ENCODE data around the gene ZYG11A.

DNA sequence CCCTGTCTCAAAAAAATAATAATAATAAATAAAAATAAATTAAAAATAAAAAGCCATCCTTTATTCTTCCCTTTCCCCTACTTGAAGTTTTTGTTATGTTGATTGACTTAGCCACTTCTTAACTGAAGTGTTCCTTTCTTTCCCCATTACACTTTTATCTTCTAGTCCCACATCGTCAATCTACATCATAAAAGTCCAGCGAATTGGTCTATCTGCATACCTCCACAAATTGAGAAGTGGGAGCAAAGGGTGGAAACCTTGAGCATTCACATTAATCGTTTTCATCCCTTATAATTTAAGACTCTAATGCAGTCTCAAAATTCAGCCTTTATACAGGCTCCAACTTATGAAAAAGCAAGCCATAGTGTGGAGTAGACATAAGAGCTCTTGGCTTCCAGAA, 6.5 kb upstream of the ZYG11A start:
- no peak for TF ChIP-seq CTCF (IDR thresholded peaks at IDR 0.05)
- no peak for TF ChIP-seq POLR2A (IDR thresholded peaks at IDR 0.05)
- no peak for TF ChIP-seq EP300 (IDR thresholded peaks at IDR 0.05)
